Activated CD8-positive, alpha-beta memory T cell treated with anti-CD3 and anti-CD28 coated beads, Interleukin-2, amount 10 ng/mL, durations not matched to agents 7 days and 5 days (primary cell): ENCODE results near the gene USP24. TPM values are rescaled to one million over a fixed set of nuclear protein-coding genes. Genes with fewer than 3 reads are reported as not detected.
"Not testable (repeated sequence)": the region's sequence is repeated elsewhere in the genome, so short reads cannot be mapped to it uniquely, and the experiment has no call there.

Experiments
- ATAC-seq: fragments of 150-1000 bp; cut with Tn5 transposase; one replicate; pipeline ENCODE4 v1.10.0; 2021; ENCODE audit warnings: moderate library complexity
- CTCF ChIA-PET: fragments of 350-600 bp; sonication (Branson Sonifier 250); formaldehyde crosslinking; loops from one replicate; lab custom pipeline; 2021; ENCODE audit warnings: antibody characterized with exemption; lab: Charles Lee
- DNase-seq: peaks from one replicate; pipeline ENCODE4 v3.0.0-alpha.2; 2020
- H3K27ac Mint-ChIP-seq: one replicate; pipeline ENCODE4 v1.8.0; 2021; ENCODE audit warnings: mild to moderate bottlenecking, mixed read lengths
- H3K27me3 Mint-ChIP-seq: one replicate; pipeline ENCODE4 v1.8.0; 2021; ENCODE audit warnings: mixed read lengths
- H3K36me3 Mint-ChIP-seq: one replicate; pipeline ENCODE4 v1.8.0; 2021; ENCODE audit warnings: mild to moderate bottlenecking, mixed read lengths
- H3K4me1 Mint-ChIP-seq: one replicate; pipeline ENCODE4 v1.8.0; 2021; ENCODE audit warnings: mixed read lengths
- H3K4me3 Mint-ChIP-seq: one replicate; pipeline ENCODE4 v1.8.0; 2021; ENCODE audit warnings: mild to moderate bottlenecking, moderate library complexity, mixed read lengths
- H3K9me3 Mint-ChIP-seq: one replicate; pipeline ENCODE4 v1.8.0; 2022; ENCODE audit warnings: low read depth, mixed read lengths
- microRNA-seq: library from miRNA; unstranded; fragments of <30 nt; microRNA quantifications from one replicate; pipeline ENCODE4 v1.2.0, GENCODE V29; 2022
- total RNA-seq, 2 experiments: library from RNA; stranded (reverse); gene quantifications; one replicate each; pipeline ENCODE4 v1.2.3, GENCODE V29; 2021

Gene USP24
- total RNA-seq, 2 experiments from 2014 or later = 38.2 to 42.3 TPM

DNA sequence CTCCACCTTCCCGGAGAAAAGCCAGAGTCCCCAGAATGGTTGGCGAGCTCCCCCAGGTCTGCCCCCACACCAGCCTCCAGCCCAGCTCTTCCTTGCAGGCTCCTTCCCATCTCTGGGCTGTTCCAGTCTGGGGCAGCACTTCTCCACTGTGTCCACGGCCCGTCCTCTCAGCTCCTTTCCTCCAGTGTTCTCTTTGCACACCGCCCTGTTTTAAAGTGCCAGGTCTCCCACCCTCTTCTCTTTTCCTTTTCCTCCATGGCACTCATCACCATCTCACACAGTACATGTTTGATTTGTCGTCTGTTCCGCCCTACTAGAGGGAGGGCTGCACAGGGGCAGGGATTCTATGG lies 181.9 kb downstream of the USP24 start:
- CTCF ChIA-PET = interaction anchor here (0.9 kb wide), 1 partner anchor 88 kb away, joined by 6 read pairs; no protein-coding TSS in a partner anchor
- Mint-ChIP-seq H3K9me3 (no peaks in the 10 kb centered on the region), H3K4me3 (no peak overlapping the region), H3K27me3 (peaks cover 58% of the 10 kb centered on the region), H3K4me1 (no peaks in the 10 kb centered on the region), H3K36me3 (no peaks in the 10 kb centered on the region), H3K27ac (no peak overlapping the region)
- no peak for DNase-seq
- no peak for ATAC-seq

DNA sequence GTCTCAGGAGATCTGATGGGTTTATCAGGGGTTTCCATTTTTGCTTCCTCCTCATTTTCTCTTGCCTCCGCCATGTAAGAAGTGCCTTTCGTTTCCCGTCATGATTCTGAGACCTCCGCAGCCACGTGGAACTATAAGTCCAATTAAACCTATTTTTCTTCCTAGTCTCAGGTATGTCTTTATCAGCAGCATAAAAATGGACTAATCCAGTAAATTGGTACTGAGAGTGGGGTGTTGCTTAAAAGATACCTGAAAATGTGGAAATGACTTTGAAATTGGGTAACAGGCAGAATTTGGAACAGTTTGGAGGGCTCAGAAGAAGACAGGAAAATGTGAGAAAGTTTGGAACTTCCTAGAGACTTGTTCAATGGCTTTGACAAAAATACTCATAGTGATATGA lies 184.1 kb downstream of the USP24 start:
- CTCF ChIA-PET = interaction anchor here (1.8 kb wide), 1 partner anchor 36 kb away, joined by 5 read pairs; no protein-coding TSS in a partner anchor
- not testable (repeated sequence) for H3K36me3 Mint-ChIP-seq, H3K4me3 Mint-ChIP-seq, DNase-seq, H3K9me3 Mint-ChIP-seq, H3K4me1 Mint-ChIP-seq, ATAC-seq, H3K27ac Mint-ChIP-seq
- H3K27me3 Mint-ChIP-seq = peaks cover 39% of the 10 kb centered on the region

DNA sequence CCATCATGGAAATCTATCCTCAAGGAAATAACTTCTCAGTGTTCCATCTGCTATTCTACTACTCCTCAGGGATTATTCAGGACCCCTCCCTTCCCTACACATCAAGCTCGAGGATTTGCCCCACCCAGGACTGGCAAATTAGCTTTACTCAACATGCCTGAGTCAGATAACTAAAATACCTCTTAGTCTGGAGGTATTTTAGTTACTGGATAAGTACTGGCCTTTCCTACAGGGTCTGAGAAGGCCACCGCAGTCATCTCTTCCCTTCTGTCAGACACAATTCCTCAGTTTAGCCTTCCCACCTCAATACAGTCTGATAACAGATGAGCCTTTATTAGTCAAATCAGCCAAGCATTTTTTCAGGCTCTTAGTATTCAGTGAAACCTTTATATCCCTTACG lies 188.5 kb downstream of the USP24 start:
- H3K36me3 Mint-ChIP-seq, H3K9me3 Mint-ChIP-seq, H3K4me1 Mint-ChIP-seq, H3K27ac Mint-ChIP-seq, CTCF ChIA-PET, ATAC-seq, DNase-seq, H3K27me3 Mint-ChIP-seq, H3K4me3 Mint-ChIP-seq: not testable (repeated sequence)

DNA sequence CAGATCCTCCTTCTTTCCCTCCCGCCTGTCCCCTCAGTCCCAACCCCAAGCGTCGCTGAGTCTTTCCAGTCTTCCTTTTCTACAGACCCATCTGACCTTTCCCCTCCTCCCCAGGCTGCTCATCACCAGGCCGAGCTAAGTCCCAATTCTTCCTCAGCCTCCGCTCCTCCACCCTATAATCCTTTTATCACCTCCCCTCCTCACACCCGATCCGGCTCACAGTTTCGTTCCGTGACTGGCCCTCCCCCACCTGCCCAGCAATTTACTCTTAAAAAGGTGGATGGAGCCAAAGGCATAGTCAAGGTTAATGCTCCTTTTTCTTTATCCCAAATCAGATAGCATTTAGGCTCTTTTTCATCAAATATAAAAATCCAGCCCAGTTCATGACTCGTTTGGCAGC lies 191.0 kb downstream of the USP24 start:
- DNase-seq, ATAC-seq, H3K4me1 Mint-ChIP-seq, CTCF ChIA-PET, H3K9me3 Mint-ChIP-seq, H3K4me3 Mint-ChIP-seq, H3K36me3 Mint-ChIP-seq, H3K27ac Mint-ChIP-seq, H3K27me3 Mint-ChIP-seq: not testable (repeated sequence)

DNA sequence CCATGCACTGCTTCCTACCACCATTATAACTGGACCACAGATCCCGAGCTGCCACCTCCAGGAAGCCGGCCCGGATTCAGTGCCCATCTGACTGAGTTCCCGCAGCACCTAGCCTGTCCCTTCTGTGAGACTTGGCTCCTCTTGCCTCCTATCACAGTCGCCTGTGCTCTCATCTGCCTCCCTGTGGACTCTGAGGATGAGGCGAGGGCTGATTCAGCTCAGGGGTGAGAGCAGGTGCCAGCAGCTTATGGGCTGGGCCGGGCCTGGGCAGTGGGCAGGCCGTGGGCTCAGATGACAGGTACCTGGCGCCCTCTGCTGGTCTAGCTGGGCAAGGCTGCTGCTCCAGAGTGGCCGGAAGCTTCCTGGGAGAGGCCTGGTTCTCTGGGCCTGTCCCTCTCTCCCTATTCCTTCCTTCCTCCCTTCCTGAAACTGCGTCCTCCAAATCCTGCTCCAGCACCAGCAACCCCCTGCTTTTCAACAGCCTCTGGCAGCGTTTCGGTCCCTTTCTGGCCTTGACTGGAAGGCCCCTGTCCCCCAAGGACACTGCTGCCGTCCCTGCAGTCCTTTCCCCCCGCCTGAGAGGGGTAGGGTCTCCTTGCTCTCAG lies 193.1 kb downstream of the USP24 start:
- H3K27me3 Mint-ChIP-seq = peaks cover 15% of the 10 kb centered on the region

DNA sequence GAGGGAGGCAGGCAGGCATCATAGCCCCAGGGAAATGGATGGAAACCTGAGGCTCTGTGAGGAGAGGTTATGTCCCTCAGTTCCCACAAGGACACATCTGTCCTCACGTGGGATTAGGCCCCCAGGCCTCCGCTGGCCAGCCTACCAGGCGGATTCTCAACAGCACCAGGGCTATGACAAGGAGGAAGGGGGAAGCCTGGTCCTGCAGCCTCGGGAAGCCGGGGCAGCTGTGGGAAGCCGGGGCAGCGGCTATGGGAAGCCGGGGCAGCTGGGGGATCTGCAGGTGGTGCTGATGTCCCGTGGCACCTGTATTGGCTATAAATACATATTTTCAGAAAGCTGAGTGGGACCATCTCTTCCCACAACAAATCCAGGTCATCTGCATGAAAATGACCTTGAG lies 196.8 kb downstream of the USP24 start:
- Mint-ChIP-seq H3K4me1 (no peaks in the 10 kb centered on the region), H3K4me3 (no peak overlapping the region), H3K27me3 (peaks cover 41% of the 10 kb centered on the region), H3K27ac (no peak overlapping the region), H3K9me3 (no peaks in the 10 kb centered on the region), H3K36me3 (no peaks in the 10 kb centered on the region)
- DNase-seq (no peak), ATAC-seq (no peak)
- CTCF ChIA-PET = interaction anchor here (1.8 kb wide), 1 partner anchor 21 kb away, joined by 6 read pairs; no protein-coding TSS in a partner anchor

More for the DNA sequence above, 193.1 kb downstream of the USP24 start:
- peaks cover 3% of the 10 kb centered on the region for H3K4me1 Mint-ChIP-seq
- no peak overlapping the region for H3K27ac Mint-ChIP-seq
- DNase-seq (peak; percentile 80), ATAC-seq (peak; percentile 98)
- H3K9me3 Mint-ChIP-seq = no peaks in the 10 kb centered on the region
- H3K4me3 Mint-ChIP-seq = no peak overlapping the region
- H3K36me3 Mint-ChIP-seq = no peaks in the 10 kb centered on the region
- CTCF ChIA-PET = interaction anchor here (0.7 to 3.6 kb wide), 24 partner anchors 9 to 364 kb away, joined by 3 to 78 read pairs (median 4); partner anchors contain the start of gene BSND

Small RNA genes within 50 kb of the gene (microRNA-seq; reads per million reads assigned to microRNA genes)
- gene MIR4422 = 1.7 reads per million

Other genes starting within 250 kb of the USP24 start
- not detected for gene TMEM61, start 234.7 kb downstream of the USP24 start, total RNA-seq
- under 1 TPM; 0.07 to 0.12 TPM for gene BSND, start 216.4 kb downstream of the USP24 start, total RNA-seq
- under 1 TPM in 1 of 2 experiments, not detected in 1; 0.07 TPM for gene PCSK9, start 175.8 kb downstream of the USP24 start, total RNA-seq